IMR-90 (cell line): Measurements from ENCODE around the gene ST3GAL3. TPM values are rescaled to one million over a fixed set of nuclear protein-coding genes. Genes with fewer than 3 reads are reported as not detected.

Experiments used
- ATAC-seq: fragments of 200-7000 bp; cut with Tn5 transposase; 2 replicates; pipeline ENCODE4 v1.9.1; 2020; ENCODE audit warnings: low read depth, mild to moderate bottlenecking, moderate library complexity
- BruUV-seq: library from RNA; stranded (reverse); fragments of 400-500 nt; replicated peaks from 2 replicates; lab custom pipeline; 2021; lab: Mats Ljungman, UMichigan
- CTCF ChIA-PET: fragments of 300-600 bp; formaldehyde crosslinking; extraction: SDS; loops from one replicate; lab custom pipeline; 2021; ENCODE audit warnings: antibody characterized with exemption; lab: Yijun Ruan, JAX
- POLR2A ChIA-PET: fragments of 300-600 bp; sonication (Branson Sonifier 250); formaldehyde crosslinking; loops from one replicate; lab custom pipeline; 2022; ENCODE audit warnings: antibody characterized with exemption; ENCODE audit not compliant: unreplicated experiment; lab: Charles Lee
- DNase-seq: peaks from one replicate; pipeline ENCODE4 v3.0.0; 2013
- H2AFZ ChIP-seq: replicated peaks from 2 replicates; pipeline ENCODE3; 2013; ENCODE audit warnings: low read length, mild to moderate bottlenecking; ENCODE audit not compliant: poor library complexity
- H2AK5ac ChIP-seq: 2 replicates; pipeline ENCODE4 v1.6.1; 2013; ENCODE audit warnings: low read depth, low read length, inconsistent platforms
- H2AK9ac ChIP-seq: replicated peaks from 2 replicates; pipeline ENCODE3; 2013; ENCODE audit warnings: mild to moderate bottlenecking, low read depth, low read length, moderate library complexity; ENCODE audit not compliant: poor library complexity
- H2BK120ac ChIP-seq: 2 replicates; pipeline ENCODE4 v1.6.1; 2013; ENCODE audit warnings: low read depth, low read length, inconsistent platforms
- H2BK15ac ChIP-seq: 3 replicates; pipeline ENCODE4 v1.6.1; 2013; ENCODE audit warnings: low read depth, low read length, inconsistent platforms
- H2BK20ac ChIP-seq: 2 replicates; pipeline ENCODE4 v1.6.1; 2013; ENCODE audit warnings: low read depth, mild to moderate bottlenecking, inconsistent platforms, low read length, moderate library complexity
- H2BK5ac ChIP-seq: 2 replicates; pipeline ENCODE4 v1.6.1; 2013; ENCODE audit warnings: mild to moderate bottlenecking, low read depth, low read length, inconsistent platforms; ENCODE audit not compliant: poor library complexity, severe bottlenecking
- H3K14ac ChIP-seq: replicated peaks from 2 replicates; pipeline ENCODE4 v1.6.1; 2013; ENCODE audit warnings: low read depth, low read length, inconsistent platforms
- H3K18ac ChIP-seq: 2 replicates; pipeline ENCODE4 v1.6.1; 2013; ENCODE audit warnings: low read depth, low read length, control low read depth
- H3K23ac ChIP-seq: 2 replicates; pipeline ENCODE4 v1.6.1; 2013; ENCODE audit warnings: low read depth, low read length, inconsistent platforms
- H3K27ac ChIP-seq: 2 replicates; pipeline ENCODE4 v1.5.1; 2013; ENCODE audit warnings: mild to moderate bottlenecking, control low read depth, low read length; ENCODE audit not compliant: insufficient read depth
- H3K27me3 ChIP-seq: 2 replicates; pipeline ENCODE4 v1.6.1; 2013; ENCODE audit warnings: low read length; ENCODE audit not compliant: control insufficient read depth, insufficient read depth
- H3K36me3 ChIP-seq: 2 replicates; pipeline ENCODE4 v1.6.1; 2013; ENCODE audit warnings: low read length, mixed read lengths; ENCODE audit not compliant: control insufficient read depth, insufficient read depth
- H3K4ac ChIP-seq: 2 replicates; pipeline ENCODE4 v1.6.1; 2013; ENCODE audit warnings: low read depth, low read length, inconsistent platforms
- H3K4me1 ChIP-seq: 2 replicates; pipeline ENCODE4 v1.6.1; 2013; ENCODE audit warnings: low read length, mixed read lengths; ENCODE audit not compliant: control insufficient read depth, insufficient read depth
- H3K4me2 ChIP-seq: 2 replicates; pipeline ENCODE4 v1.6.1; 2013; ENCODE audit warnings: low read depth, mild to moderate bottlenecking, control low read depth, low read length, moderate library complexity
- H3K4me3 ChIP-seq: 2 replicates; pipeline ENCODE4 v1.5.1; 2013; ENCODE audit warnings: low read depth, mild to moderate bottlenecking, control low read depth, low read length, moderate library complexity; ENCODE audit not compliant: insufficient read depth
- H3K56ac ChIP-seq: 2 replicates; pipeline ENCODE4 v1.6.1; 2013; ENCODE audit warnings: low read length, inconsistent platforms; ENCODE audit not compliant: insufficient read depth; ENCODE audit errors: extremely low read depth
- H3K79me1 ChIP-seq, 2 experiments: 2 replicates each; pipeline ENCODE4 v1.6.1; 2013; ENCODE audit warnings: low read length in 2 of 2, inconsistent platforms in 1 of 2, low read depth in 1 of 2
- H3K9ac ChIP-seq: 2 replicates; pipeline ENCODE4 v1.6.1; 2013; ENCODE audit warnings: low read depth, low read length, control low read depth
- H3K9me1 ChIP-seq: 2 replicates; pipeline ENCODE4 v1.6.1; 2013; ENCODE audit warnings: low read length, inconsistent platforms; ENCODE audit not compliant: insufficient read depth
- H3K9me3 ChIP-seq: 2 replicates; pipeline ENCODE4 v1.6.1; 2013; ENCODE audit warnings: low read length; ENCODE audit not compliant: control insufficient read depth, insufficient read depth
- H4K20me1 ChIP-seq: 2 replicates; pipeline ENCODE4 v1.6.1; 2013; ENCODE audit warnings: low read length, inconsistent platforms; ENCODE audit not compliant: insufficient read depth
- H4K5ac ChIP-seq: 2 replicates; pipeline ENCODE4 v1.6.1; 2013; ENCODE audit warnings: mild to moderate bottlenecking, low read depth, low read length, control low read depth
- H4K8ac ChIP-seq, 2 experiments: 2 replicates each; pipeline ENCODE4 v1.6.1; 2013; ENCODE audit warnings: low read depth in 2 of 2, low read length in 2 of 2, control low read depth in 1 of 2, inconsistent platforms in 1 of 2
- H4K91ac ChIP-seq: 2 replicates; pipeline ENCODE4 v1.6.1; 2013; ENCODE audit warnings: low read depth, low read length, inconsistent platforms; ENCODE audit not compliant: insufficient read depth
- BHLHE40 ChIP-seq: fragments of 150-350 bp; IDR thresholded peaks from 2 replicates; pipeline ENCODE4 v1.6.1; 2016; ENCODE audit warnings: mild to moderate bottlenecking, low read depth, low read length
- CEBPB ChIP-seq: IDR thresholded peaks from 2 replicates; pipeline ENCODE4 v1.6.1; 2012; ENCODE audit warnings: low read depth, low read length, improper control_type of control experiment
- CHD1 ChIP-seq: IDR thresholded peaks from 2 replicates; pipeline ENCODE4 v1.6.1; 2012; ENCODE audit warnings: low read depth, low read length, improper control_type of control experiment
- FOS ChIP-seq: fragments of 150-350 bp; IDR thresholded peaks from 2 replicates; pipeline ENCODE4 v1.6.1; 2016; ENCODE audit warnings: low read depth, low read length
- MAFK ChIP-seq: IDR thresholded peaks from 2 replicates; pipeline ENCODE4 v1.6.1; 2012; ENCODE audit warnings: low read depth, low read length, improper control_type of control experiment
- MXI1 ChIP-seq: IDR thresholded peaks from 2 replicates; pipeline ENCODE4 v1.6.1; 2012; ENCODE audit warnings: low read depth, mild to moderate bottlenecking, low read length, moderate library complexity, borderline replicate concordance
- NFE2L2 ChIP-seq: fragments of 150-350 bp; IDR thresholded peaks from 2 replicates; pipeline ENCODE4 v1.6.1; 2016; ENCODE audit warnings: low read depth, mild to moderate bottlenecking, low read length
- RCOR1 ChIP-seq: IDR thresholded peaks from 2 replicates; pipeline ENCODE4 v1.6.1; 2012; ENCODE audit warnings: mild to moderate bottlenecking, low read length, improper control_type of control experiment; ENCODE audit not compliant: insufficient replicate concordance
- SMC3 ChIP-seq: fragments of 150-350 bp; IDR thresholded peaks from 2 replicates; pipeline ENCODE4 v1.6.1; 2016; ENCODE audit warnings: low read depth, mild to moderate bottlenecking, antibody characterized with exemption, low read length, moderate library complexity
- WGBS, 2 experiments: methylation state at CpG; one replicate each; pipeline versions ENCODE4 v1.1.5 to v1.1.7; 2013; ENCODE audit warnings: missing lambda C conversion rate in 2 of 2; ENCODE audit not compliant: insufficient read length in 1 of 2; ENCODE audit errors: extremely low coverage in 2 of 2; 5-methylcytosine and 5-hydroxymethylcytosine counted together
- dilution Hi-C: fragments of 300-500 bp; cut with HindIII; formaldehyde crosslinking; loops from one replicate; pipeline ENCODE4 v1.14.3; 2018; ENCODE audit warnings: low sequenced_read_pairs; ENCODE audit not compliant: unreplicated experiment
- in situ Hi-C: fragments of 300-500 bp; cut with MboI; formaldehyde crosslinking; loops from 3 replicates; pipeline ENCODE4 v1.14.3; 2019; ENCODE audit warnings: low sequenced_read_pairs, inconsistent platforms, mixed read lengths
- intact Hi-C: fragments of 100-400 bp; cut with micrococcal nuclease; formaldehyde crosslinking; loops from 2 replicates; pipeline ENCODE4 v1.10.0; 2022
- polyA plus RNA-seq, 3 experiments: library from polyadenylated mRNA; depleted of rRNA; stranded (reverse); fragments of >200 nt; gene quantifications; 2 replicates each; pipeline ENCODE4 v1.2.3, GENCODE V29; 2012; ENCODE audit warnings: low replicate concordance in 1 of 3
- total RNA-seq: library from RNA; depleted of rRNA; stranded (reverse); fragments of >200 nt; gene quantifications from 2 replicates; pipeline ENCODE4 v1.2.3, GENCODE V29; 2012
- TF ChIP-seq, protein P1 (sequence below): fragments of 150-350 bp; IDR thresholded peaks from 2 replicates; pipeline ENCODE4 v1.6.1; 2017; ENCODE audit warnings: mild to moderate bottlenecking, antibody characterized with exemption, low read length, low read depth
- TF ChIP-seq, protein P2 (sequence below): fragments of 150-350 bp; IDR thresholded peaks from 2 replicates; pipeline ENCODE4 v1.6.1; 2016; ENCODE audit warnings: low read depth, mild to moderate bottlenecking, low read length, moderate library complexity, borderline replicate concordance

The ST3GAL3 gene
- total and polyA plus RNA-seq, 2 of the 4 experiments (the other 2 are of a cell fraction) = 12.0 to 14.8 TPM

DNA sequence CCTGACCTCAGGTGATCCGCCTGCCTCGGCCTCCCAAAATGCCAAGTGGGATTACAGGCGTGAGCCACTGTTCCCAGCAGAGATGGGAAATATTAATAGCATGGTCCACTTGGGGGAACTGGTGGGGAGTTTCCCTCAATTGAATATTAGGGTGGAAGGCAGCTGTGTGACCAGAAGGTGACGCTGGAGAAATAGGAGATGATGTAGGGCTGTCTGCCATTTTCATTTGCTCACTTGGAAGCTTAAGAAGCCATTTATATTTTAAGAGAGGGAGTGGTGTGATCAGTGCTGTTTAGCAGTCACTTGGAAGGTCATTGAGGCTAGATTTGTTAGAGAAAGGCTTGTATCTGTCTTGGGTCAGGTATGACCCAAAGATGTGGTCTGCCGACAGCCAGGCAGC lies 37.5 kb upstream of the ST3GAL3 start:
- H3K23ac ChIP-seq = no peak overlapping the region
- dilution Hi-C loops = no loop called here
- H4K5ac ChIP-seq = no peak overlapping the region
- no peak overlapping the region for H3K4me3 ChIP-seq
- peaks cover 74% of the 10 kb centered on the region for H3K36me3 ChIP-seq
- H2AFZ ChIP-seq = no peak overlapping the region
- peaks cover 21 to 33% of the 10 kb centered on the region in 2 experiments; a peak in 3 of 4 replicates for H3K79me1 ChIP-seq
- H4K8ac ChIP-seq = no peak overlapping the region
- ATAC-seq (no peak), DNase-seq (no peak)
- ChIA-PET CTCF (no interaction called here), POLR2A (no interaction called here)
- no peak overlapping the region for H2AK5ac ChIP-seq
- in situ Hi-C loops = no loop called here
- H2BK5ac ChIP-seq = no peak overlapping the region
- H2BK120ac ChIP-seq = no peak overlapping the region
- no peak overlapping the region for H3K4me2 ChIP-seq
- BruUV-seq = no TSS peak
- H3K4me1 ChIP-seq = peaks cover 3% of the 10 kb centered on the region
- H3K56ac ChIP-seq = no peak overlapping the region
- no peak overlapping the region for H2BK15ac ChIP-seq
- H4K20me1 ChIP-seq = peaks cover 16% of the 10 kb centered on the region
- H3K18ac ChIP-seq = no peak overlapping the region
- H3K27ac ChIP-seq = no peak overlapping the region
- WGBS, 2 experiments = 92% methylated on average over 1 of the region's 5 CpGs; no CpG with 5 or more reads in 1 of the 2 experiments
- no peaks in the 10 kb centered on the region for H3K27me3 ChIP-seq
- intact Hi-C loops = no loop called here
- H4K91ac ChIP-seq = no peak overlapping the region
- no peak overlapping the region for H3K4ac ChIP-seq
- no peaks in the 10 kb centered on the region for H3K9me3 ChIP-seq
- H2AK9ac ChIP-seq = no peak overlapping the region
- H3K9me1 ChIP-seq = peaks cover 6% of the 10 kb centered on the region
- no peak overlapping the region for H3K14ac ChIP-seq
- H3K9ac ChIP-seq = no peak overlapping the region
- no peak overlapping the region for H2BK20ac ChIP-seq
- TF ChIP-seq NFE2L2 (no peak), FOS (no peak), MAFK (no peak), MXI1 (no peak), SMC3 (no peak), BHLHE40 (no peak), CEBPB (no peak), CHD1 (no peak), RCOR1 (no peak)
- TF ChIP-seq, protein P1, sequence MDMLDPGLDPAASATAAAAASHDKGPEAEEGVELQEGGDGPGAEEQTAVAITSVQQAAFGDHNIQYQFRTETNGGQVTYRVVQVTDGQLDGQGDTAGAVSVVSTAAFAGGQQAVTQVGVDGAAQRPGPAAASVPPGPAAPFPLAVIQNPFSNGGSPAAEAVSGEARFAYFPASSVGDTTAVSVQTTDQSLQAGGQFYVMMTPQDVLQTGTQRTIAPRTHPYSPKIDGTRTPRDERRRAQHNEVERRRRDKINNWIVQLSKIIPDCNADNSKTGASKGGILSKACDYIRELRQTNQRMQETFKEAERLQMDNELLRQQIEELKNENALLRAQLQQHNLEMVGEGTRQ = no peak
- TF ChIP-seq, protein P2, sequence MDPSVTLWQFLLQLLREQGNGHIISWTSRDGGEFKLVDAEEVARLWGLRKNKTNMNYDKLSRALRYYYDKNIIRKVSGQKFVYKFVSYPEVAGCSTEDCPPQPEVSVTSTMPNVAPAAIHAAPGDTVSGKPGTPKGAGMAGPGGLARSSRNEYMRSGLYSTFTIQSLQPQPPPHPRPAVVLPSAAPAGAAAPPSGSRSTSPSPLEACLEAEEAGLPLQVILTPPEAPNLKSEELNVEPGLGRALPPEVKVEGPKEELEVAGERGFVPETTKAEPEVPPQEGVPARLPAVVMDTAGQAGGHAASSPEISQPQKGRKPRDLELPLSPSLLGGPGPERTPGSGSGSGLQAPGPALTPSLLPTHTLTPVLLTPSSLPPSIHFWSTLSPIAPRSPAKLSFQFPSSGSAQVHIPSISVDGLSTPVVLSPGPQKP = no peak
